G401.6 (cell line): ENCODE data around the gene CAMTA1.

ENCODE experiments used
- FAIRE-seq: peaks from 2 replicates; lab custom pipeline; 2012; peaks lifted over from hg19 to GRCh38; lab: Jason Lieb, UNC

The CAMTA1 gene

GRCh38 chr1:7579831-7580804, 794.9 kb downstream of the CAMTA1 start:
- no peak for FAIRE-seq

- FAIRE-seq, result no peak
Observed at GRCh38 chr1:7580923-7581753, 795.9 kb downstream of the CAMTA1 start.

- FAIRE-seq, result no peak
Observed at GRCh38 chr1:7581754-7582459, 796.7 kb downstream of the CAMTA1 start.

GRCh38 chr1:7582460-7582972, 797.3 kb downstream of the CAMTA1 start:
- no peak for FAIRE-seq

- no peak for FAIRE-seq
Observed at GRCh38 chr1:7583291-7584096, 798.2 kb downstream of the CAMTA1 start.

GRCh38 chr1:7584157-7584556, 798.9 kb downstream of the CAMTA1 start:
- no peak for FAIRE-seq

- FAIRE-seq, result no peak
Observed at GRCh38 chr1:7584643-7585042, 799.4 kb downstream of the CAMTA1 start.

- FAIRE-seq, result no peak
Observed at GRCh38 chr1:7585216-7585907, 800.1 kb downstream of the CAMTA1 start.

- no peak for FAIRE-seq
Observed at GRCh38 chr1:7586031-7586941, 801.0 kb downstream of the CAMTA1 start.

- no peak for FAIRE-seq
Observed at GRCh38 chr1:7587108-7587772, 802.0 kb downstream of the CAMTA1 start.

GRCh38 chr1:7587773-7588456, 802.7 kb downstream of the CAMTA1 start:
- FAIRE-seq, result no peak

GRCh38 chr1:7588457-7588827, 803.2 kb downstream of the CAMTA1 start:
- no peak for FAIRE-seq

- FAIRE-seq, result no peak
Observed at GRCh38 chr1:7589080-7589735, 804.0 kb downstream of the CAMTA1 start.

GRCh38 chr1:7589774-7590425, 804.6 kb downstream of the CAMTA1 start:
- no peak for FAIRE-seq

GRCh38 chr1:7590426-7590790, 805.2 kb downstream of the CAMTA1 start:
- FAIRE-seq, result no peak

GRCh38 chr1:7591565-7591964, 806.3 kb downstream of the CAMTA1 start:
- no peak for FAIRE-seq

GRCh38 chr1:7592120-7592798, 807.0 kb downstream of the CAMTA1 start:
- FAIRE-seq, result no peak
